GM10266 (cell line): ENCODE data around the gene DCAF15.
A peak's percentile ranks its signal among the peaks of the same experiment; 100 is the strongest.

Experiments used
- DNase-seq: peaks from one replicate; pipeline ENCODE4 v3.0.0; 2012; ENCODE audit errors: extremely low spot score
- CTCF ChIP-seq: IDR thresholded peaks from 2 replicates; pipeline ENCODE4 v1.5.1; 2012; ENCODE audit warnings: mild to moderate bottlenecking, low read depth; ENCODE audit not compliant: control insufficient read depth, insufficient read depth; ENCODE audit errors: missing control alignments

The DCAF15 gene

GRCh38 chr19:13984875-13985741 lies 32.8 kb downstream of the DCAF15 start:
- TF ChIP-seq CTCF: no peak
- DNase-seq: no peak

DNA sequence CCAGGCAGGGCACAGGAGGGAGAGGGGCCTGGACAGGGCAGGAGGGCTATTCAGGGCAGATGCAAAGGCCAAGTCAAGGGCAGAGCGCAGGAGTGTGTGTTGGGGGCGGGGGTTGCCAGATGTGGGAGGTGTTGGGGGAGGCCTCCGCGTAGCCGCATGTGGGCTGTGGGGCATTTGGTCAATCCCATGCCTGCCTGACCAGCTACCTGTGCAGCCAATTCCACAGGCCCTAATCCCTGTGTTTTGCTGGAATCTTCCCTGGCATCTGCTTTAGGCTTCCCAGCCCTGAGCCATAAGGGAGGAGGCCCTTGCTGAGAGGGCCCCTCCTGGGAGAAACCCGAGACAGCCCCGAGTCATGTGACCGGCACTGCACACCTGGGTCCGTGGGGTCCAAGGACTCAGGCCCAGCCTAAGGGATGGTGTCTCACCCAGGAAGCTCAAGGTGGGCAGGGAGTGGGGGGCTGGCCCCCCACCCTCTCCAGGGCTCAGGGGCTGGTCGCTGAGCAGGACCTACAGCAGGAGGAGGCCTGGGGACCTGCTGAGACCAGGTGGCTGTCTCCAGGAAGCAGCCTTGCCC lies 33.5 kb downstream of the DCAF15 start:
- DNase-seq: no peak

GRCh38 chr19:13986348-13986904 lies 34.1 kb downstream of the DCAF15 start:
- DNase-seq: peak; percentile 100
- no peak for TF ChIP-seq CTCF

More for the DNA sequence above, 33.5 kb downstream of the DCAF15 start:
- no peak for TF ChIP-seq CTCF

- no peak for DNase-seq
- TF ChIP-seq CTCF: no peak
These were observed 35.0 kb downstream of the DCAF15 start for GRCh38 chr19:13987101-13987890.

DNA sequence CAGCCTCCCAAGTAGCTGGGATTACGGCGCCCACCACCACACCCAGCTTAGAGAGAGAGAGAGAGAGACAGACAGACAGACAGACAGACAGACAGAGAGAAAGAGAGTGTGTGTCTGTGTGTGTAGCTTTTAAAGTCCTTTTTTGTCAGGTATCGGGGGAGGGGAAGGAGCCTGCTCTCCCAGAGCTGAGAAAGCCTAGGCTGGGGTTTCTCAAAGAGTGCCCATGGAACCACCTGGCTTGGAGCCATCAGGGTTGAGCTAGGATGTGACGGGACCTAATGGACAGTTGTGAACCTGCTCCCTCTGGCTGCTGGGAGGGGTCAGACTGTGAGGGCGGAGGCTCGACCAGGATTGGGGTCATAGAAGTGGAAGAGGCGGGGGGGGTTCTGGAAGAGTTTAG lies 37.2 kb downstream of the DCAF15 start:
- TF ChIP-seq CTCF: no peak
- DNase-seq: no peak

- TF ChIP-seq CTCF: no peak
- DNase-seq: no peak
These were observed 37.8 kb downstream of the DCAF15 start for GRCh38 chr19:13990085-13990484.
